ENCODE measurements around the gene ATAT1. TPM values are rescaled to one million over a fixed set of nuclear protein-coding genes. Genes with fewer than 3 reads are reported as not detected.

ATAT1 gene
- total and polyA plus RNA-seq, 2 of the 13 experiments (the other 11 are each of a cell fraction or from before 2014, with no cell fraction given) = 9.2 to 23.6 TPM

- TF ChIP-seq HIC2 (CRISPR knock-in tag; IDR thresholded peaks at IDR 0.05; ENCODE audit: low read depth) (peak; percentile 41; the same call in 1 of the 2 replicates), FUBP1 (CRISPR knock-in tag; IDR thresholded peaks at IDR 0.05; ENCODE audit: borderline replicate concordance) (no peak), ATF7-NPFF (CRISPR knock-in tag; IDR thresholded peaks at IDR 0.05; ENCODE audit: low read depth) (peak; percentile 56; the same call in 1 of the 2 replicates), KDM3A (CRISPR knock-in tag; IDR thresholded peaks at IDR 0.05; ENCODE audit: low read depth) (peak; percentile 74), RNF2 (conservative IDR thresholded peaks at IDR 0.05; ENCODE audit: low read depth) (no peak)
Observed at GRCh38 chr6:30672445-30673253, 46.0 kb downstream of the ATAT1 start, which contains the start of gene DHX16 (continued).

GRCh38 chr6:30676660-30677285 lies 50.1 kb downstream of the ATAT1 start:
- H3K36me3 ChIP-seq (replicated peaks in 1 of 2; ENCODE audit: control insufficient read depth in 1 of 2, insufficient read depth in 2 of 2, low read length in 2 of 2) = 0 out of 5 replicates have a peak, but pooled peaks cover 0 to 1% of the 10 kb centered on the region in 2 experiments
- WGBS (ENCODE audit: low lambda C conversion rate) = 93% methylated on average over 10 of the region's 10 CpGs
- no peaks in the 10 kb centered on the region for H3K9me3 ChIP-seq (ENCODE audit: low read length)
- TF ChIP-seq TIGD3 (CRISPR knock-in tag; IDR thresholded peaks at IDR 0.05; ENCODE audit: borderline replicate concordance) (no peak), AHR (CRISPR knock-in tag; IDR thresholded peaks at IDR 0.05) (no peak), MAFK (conservative IDR thresholded peaks at IDR 0.05 in 1 of 2, IDR thresholded peaks at IDR 0.05 in 1 of 2; ENCODE audit: low read length in 2 of 2) (no peak), AKAP8 (CRISPR knock-in tag; IDR thresholded peaks at IDR 0.05) (no peak), GLI4 (CRISPR knock-in tag; IDR thresholded peaks at IDR 0.05; ENCODE audit: borderline replicate concordance) (no peak)
- no peak overlapping the region for H3K4me2 ChIP-seq (ENCODE audit: low read depth, low read length)
- H3K27ac ChIP-seq (ENCODE audit: extremely low read length, insufficient read depth, low read length) = no peak overlapping the region
- POLR2A ChIA-PET = no interaction called here
- no peak overlapping the region for H3K4me3 ChIP-seq (replicated peaks in 1 of 3; ENCODE audit: insufficient read depth in 1 of 3, low read depth in 2 of 3, low read length in 3 of 3)
- CTCF ChIA-PET (ENCODE audit: low intra/inter-chr PET ratio, low total read pairs) = interaction anchor here (3.8 kb wide), 1 partner anchor 46 kb away, joined by 130 read pairs; no protein-coding TSS in a partner anchor
- H4K20me1 ChIP-seq (ENCODE audit: insufficient read depth, low read length) = peaks cover 4% of the 10 kb centered on the region; the same call in 1 of the 2 replicates
- in situ Hi-C loops (cut with HindIII; ENCODE audit: extremely low pct_ligation_motif_present, low pct_unique_long_range_greater_than_20kb) (loop anchor here (5.0 to 25.0 kb wide), 2 partner anchors 46 to 411 kb away; partner anchors contain the start of gene TUBB), intact Hi-C loops (cut with micrococcal nuclease; ENCODE audit: unreplicated experiment) (loop anchor here (10.0 kb wide), 2 partner anchors 132 to 148 kb away; no protein-coding TSS in a partner anchor)
- H3K9ac ChIP-seq (ENCODE audit: insufficient read depth, low read depth, low read length) = no peak overlapping the region
- FAIRE-seq = no peak
- H3K4me1 ChIP-seq (ENCODE audit: insufficient read depth, low read length) = peaks cover 28% of the 10 kb centered on the region
- peaks cover 11% of the 10 kb centered on the region for H3K79me2 ChIP-seq (ENCODE audit: insufficient read depth, low read length)
- DNase-seq (ENCODE audit: low spot score) = no peak
- BruUV-seq (replicated peaks) = no TSS peak
- no peaks in the 10 kb centered on the region; a peak in 1 of 5 replicates for H3K27me3 ChIP-seq (ENCODE audit: control insufficient read depth in 1 of 2, insufficient read depth in 2 of 2, low read length in 2 of 2)
- H2AFZ ChIP-seq (ENCODE audit: low read length) = no peak overlapping the region
- ATAC-seq = no peak
